Brain microvascular endothelial cell (primary cell): ENCODE data around the gene B4GALT5.

ENCODE experiments used
- DNase-seq: peaks from one replicate; pipeline ENCODE4 v3.0.0-alpha.2; 2020
- H3K27ac ChIP-seq: fragments of 250-450 bp; sonication (Bioruptor Pico); 2 replicates; pipeline ENCODE4 v1.5.1; 2020; ENCODE audit warnings: mild to moderate bottlenecking, moderate library complexity
- H3K27me3 ChIP-seq: fragments of 250-450 bp; sonication (Bioruptor Pico); replicated peaks from 2 replicates; pipeline ENCODE4 v1.5.1; 2020; ENCODE audit warnings: mild to moderate bottlenecking
- H3K36me3 ChIP-seq: fragments of 250-450 bp; sonication (Bioruptor Pico); replicated peaks from 2 replicates; pipeline ENCODE4 v1.5.1; 2020; ENCODE audit warnings: mild to moderate bottlenecking
- H3K4me3 ChIP-seq: 2 replicates; pipeline ENCODE4 v1.5.1; 2011; ENCODE audit warnings: low read depth, mild to moderate bottlenecking, control low read depth, low read length, moderate library complexity
- in situ Hi-C: cut with HindIII; loops from 2 replicates; pipeline ENCODE4 v1.10.0; 2017; ENCODE audit warnings: low sequenced_read_pairs, low pct_ligation_motif_present
- TF ChIP-seq, protein P1 (sequence below): IDR thresholded peaks from 2 replicates; pipeline ENCODE4 v1.5.1; 2011; ENCODE audit warnings: low read depth, mild to moderate bottlenecking, moderate library complexity, low read length, control low read depth, inconsistent platforms; ENCODE audit errors: missing control alignments

The B4GALT5 gene

DNA sequence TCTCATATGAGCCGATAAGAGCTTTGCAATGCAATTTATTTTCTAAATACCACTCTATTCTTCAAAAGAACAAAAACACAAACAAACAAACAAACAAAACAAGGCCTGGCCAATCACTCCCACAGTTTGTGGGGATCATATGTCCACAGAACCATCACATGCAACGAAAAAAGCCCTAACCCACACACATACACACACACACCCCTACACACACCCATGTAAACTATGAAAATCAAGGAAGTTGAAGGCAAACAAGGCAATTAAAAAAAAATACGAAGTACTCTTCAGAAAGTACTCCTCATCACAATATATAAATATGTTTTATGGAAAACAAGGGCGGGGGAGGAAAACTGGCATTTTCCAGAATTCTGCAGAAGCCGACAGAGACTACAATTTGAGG lies 79.6 kb downstream of the B4GALT5 start:
- TF ChIP-seq, protein P1, sequence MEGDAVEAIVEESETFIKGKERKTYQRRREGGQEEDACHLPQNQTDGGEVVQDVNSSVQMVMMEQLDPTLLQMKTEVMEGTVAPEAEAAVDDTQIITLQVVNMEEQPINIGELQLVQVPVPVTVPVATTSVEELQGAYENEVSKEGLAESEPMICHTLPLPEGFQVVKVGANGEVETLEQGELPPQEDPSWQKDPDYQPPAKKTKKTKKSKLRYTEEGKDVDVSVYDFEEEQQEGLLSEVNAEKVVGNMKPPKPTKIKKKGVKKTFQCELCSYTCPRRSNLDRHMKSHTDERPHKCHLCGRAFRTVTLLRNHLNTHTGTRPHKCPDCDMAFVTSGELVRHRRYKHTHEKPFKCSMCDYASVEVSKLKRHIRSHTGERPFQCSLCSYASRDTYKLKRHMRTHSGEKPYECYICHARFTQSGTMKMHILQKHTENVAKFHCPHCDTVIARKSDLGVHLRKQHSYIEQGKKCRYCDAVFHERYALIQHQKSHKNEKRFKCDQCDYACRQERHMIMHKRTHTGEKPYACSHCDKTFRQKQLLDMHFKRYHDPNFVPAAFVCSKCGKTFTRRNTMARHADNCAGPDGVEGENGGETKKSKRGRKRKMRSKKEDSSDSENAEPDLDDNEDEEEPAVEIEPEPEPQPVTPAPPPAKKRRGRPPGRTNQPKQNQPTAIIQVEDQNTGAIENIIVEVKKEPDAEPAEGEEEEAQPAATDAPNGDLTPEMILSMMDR = no peak
- Histone ChIP-seq H3K4me3 (no peak overlapping the region), H3K36me3 (peaks cover 30% of the 10 kb centered on the region), H3K27ac (no peak overlapping the region), H3K27me3 (no peaks in the 10 kb centered on the region)
- in situ Hi-C loops = no loop called here
- DNase-seq = no peak

DNA sequence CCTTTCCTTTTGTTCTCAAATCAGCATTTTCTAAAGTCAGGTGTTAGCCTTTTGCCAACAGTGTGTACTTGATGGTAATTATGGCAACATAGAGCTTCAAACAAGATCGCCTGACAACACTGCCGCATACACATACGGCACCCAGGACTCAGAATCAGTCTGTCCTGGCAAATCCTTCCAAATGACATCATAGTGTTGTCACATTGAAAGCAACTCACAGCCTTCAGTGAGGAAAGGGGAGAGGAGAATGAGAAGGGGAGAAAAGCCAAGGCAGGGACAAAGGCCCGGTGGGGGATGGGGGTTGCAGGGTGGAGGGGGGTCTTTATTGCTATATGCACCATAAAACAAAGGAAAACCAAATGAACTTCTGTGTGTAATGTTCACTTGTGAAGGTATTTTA lies 80.0 kb downstream of the B4GALT5 start:
- Histone ChIP-seq H3K27me3 (no peaks in the 10 kb centered on the region), H3K4me3 (no peak overlapping the region), H3K36me3 (peaks cover 30% of the 10 kb centered on the region), H3K27ac (no peak overlapping the region)
- in situ Hi-C loops = no loop called here
- no peak for DNase-seq
- TF ChIP-seq, protein P1 = no peak

DNA sequence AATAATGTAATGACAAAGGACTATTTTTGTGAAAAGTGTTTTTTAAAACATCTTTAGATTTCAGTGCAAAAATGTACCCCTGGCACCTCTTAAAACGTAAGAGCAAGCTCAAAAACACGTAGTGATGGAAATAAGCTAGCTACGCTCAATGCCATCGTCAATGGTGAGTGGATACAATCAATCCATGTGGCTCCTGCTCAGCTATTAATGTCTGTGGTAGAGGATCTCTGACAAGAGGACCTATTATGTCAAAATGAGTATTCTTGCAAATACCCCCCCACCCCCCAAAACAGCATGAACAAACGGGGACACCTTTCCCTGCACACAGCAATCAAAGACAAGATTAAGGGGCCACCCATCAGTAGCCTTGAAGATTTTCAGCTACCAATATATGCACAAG lies 80.7 kb downstream of the B4GALT5 start:
- TF ChIP-seq, protein P1 = no peak
- Histone ChIP-seq H3K27me3 (no peaks in the 10 kb centered on the region), H3K4me3 (no peak overlapping the region), H3K36me3 (peaks cover 29% of the 10 kb centered on the region), H3K27ac (no peak overlapping the region)
- DNase-seq = no peak
- in situ Hi-C loops = no loop called here

DNA sequence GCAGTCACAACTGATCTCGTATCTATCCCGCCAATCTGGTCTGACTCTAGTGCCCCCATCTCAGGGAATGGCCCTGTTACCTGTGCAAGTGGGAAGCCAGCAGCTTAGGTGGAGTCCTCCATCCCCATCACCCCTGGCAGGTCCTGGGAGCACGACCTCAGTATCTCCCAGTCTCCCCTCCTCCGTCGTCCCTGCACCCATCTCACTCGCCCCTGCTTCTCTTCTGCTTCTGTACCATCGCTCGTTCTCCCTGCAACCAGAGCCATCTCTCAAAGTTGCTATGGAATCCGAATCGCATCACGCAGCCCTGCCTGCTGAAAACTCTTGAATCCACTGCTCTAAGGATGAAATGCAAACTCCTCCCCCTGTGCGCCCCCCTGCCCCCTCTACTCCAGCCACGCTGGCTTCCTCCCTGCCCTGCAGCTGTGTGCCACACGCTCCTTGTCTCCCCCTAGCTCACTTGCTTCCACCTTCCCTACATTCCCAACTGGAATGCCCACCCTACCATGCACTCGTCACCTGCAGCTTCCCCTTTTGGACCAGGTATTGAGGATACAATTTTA lies 81.7 kb downstream of the B4GALT5 start:
- TF ChIP-seq, protein P1 = no peak
- Histone ChIP-seq H3K27me3 (no peaks in the 10 kb centered on the region), H3K27ac (no peak overlapping the region), H3K4me3 (no peak overlapping the region), H3K36me3 (peaks cover 21% of the 10 kb centered on the region)
- in situ Hi-C loops = no loop called here
- no peak for DNase-seq

DNA sequence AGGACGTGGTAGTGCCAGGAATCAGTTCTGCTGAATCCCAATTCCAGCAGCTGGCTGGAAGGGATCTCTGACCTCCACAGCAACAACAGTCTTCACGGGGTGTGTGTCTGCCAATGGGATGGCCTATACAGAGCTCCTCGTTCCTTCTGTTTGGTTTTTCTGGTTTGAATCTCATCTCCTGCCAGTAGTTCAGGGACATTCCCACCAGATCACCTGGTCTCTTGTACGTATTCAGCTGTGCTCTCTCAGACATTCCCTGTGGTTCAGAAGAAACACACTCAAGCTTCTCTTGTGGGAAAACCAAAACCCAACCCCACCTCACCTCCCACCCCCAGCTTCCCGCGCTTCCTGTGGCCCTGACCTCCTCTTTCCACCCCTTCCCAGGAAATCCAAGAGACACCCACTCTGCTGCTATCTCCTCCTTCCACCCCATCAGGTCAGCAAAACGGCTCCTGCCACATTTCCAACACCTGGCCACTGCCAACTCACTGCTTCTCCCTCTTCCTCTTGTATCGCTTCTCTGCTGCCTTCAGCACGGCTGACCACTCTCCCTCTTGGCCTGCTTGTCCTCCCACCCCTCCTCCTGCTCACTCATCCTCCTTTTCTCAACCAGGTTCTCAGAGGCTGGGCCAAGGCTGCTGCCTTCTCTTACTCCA lies 82.5 kb downstream of the B4GALT5 start:
- TF ChIP-seq, protein P1 = no peak
- Histone ChIP-seq H3K27ac (no peak overlapping the region), H3K27me3 (no peaks in the 10 kb centered on the region), H3K4me3 (no peak overlapping the region), H3K36me3 (peaks cover 14% of the 10 kb centered on the region)
- in situ Hi-C loops = no loop called here
- no peak for DNase-seq

DNA sequence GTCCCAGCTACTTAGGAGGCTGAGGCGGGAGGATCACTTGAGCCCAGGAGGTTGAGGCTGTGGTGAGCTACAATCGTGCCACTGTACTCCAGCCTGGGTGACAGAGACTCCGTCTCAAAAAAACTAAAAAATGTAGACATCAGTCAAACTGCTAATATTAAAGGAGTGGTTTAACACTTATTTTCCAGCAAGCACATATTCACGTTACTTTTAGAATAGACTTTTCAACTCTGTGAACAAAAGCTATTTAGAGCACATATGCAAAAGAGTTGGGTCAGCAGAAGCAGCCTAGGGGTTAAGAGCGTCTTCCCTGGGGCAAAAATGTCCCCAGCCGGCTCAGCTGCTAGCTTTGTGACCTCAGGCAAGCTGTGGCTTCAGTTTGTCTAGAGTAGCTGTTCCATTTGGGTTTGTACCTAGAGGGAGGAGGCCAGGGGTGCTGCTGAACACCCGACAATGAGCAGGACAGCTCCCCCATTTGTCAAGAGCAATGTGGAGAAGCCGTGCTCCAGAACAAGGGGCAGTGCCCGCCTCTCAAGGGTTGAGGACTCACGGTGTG lies 83.2 kb downstream of the B4GALT5 start:
- in situ Hi-C loops = no loop called here
- no peak for DNase-seq
- Histone ChIP-seq H3K36me3 (peaks cover 6% of the 10 kb centered on the region), H3K4me3 (no peak overlapping the region), H3K27ac (no peak overlapping the region), H3K27me3 (no peaks in the 10 kb centered on the region)
- TF ChIP-seq, protein P1 = no peak
